ENCODE results near the gene ZBED1. TPM values are rescaled to one million over a fixed set of nuclear protein-coding genes. Genes with fewer than 3 reads are reported as not detected.

Gene ZBED1
- total RNA-seq, 1 experiment from 2014 or later = 45.1 TPM

DNA sequence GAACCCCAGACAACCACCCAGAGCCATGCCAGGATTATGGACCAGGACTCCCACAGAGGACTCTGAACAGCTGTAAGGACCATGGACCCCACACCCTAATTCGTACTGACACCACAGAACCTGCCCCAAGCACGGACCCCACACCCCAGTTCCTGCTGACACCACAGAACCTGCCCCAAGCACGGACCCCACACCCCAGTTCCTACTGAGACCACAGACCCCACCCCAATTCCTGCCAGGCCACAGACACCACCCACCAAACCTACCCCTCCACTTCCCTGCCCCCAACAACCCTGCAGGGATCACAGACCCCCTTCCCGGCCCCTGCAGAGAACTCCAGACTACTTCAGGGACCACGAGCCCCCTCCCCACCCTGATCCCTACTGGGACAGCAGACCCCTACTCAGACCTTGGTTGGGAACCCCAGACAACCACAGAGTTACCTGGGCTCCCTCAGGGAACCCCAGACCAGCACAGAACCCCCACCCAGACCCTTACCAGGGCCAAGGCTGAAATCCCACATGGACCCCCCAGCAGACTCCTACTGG is 1.4 kb upstream of the ZBED1 start:
- H3K27ac Mint-ChIP-seq = peak overlapping the region; percentile 53; the same call in 1 of the 2 replicates

GRCh38 chrX:2501559-2502102 is 855 bp upstream of the ZBED1 start:
- no peak for ATAC-seq
- Mint-ChIP-seq H3K27me3 (ENCODE audit: low read depth) (no peaks in the 10 kb centered on the region), H3K4me3 (peak overlapping the region; percentile 45), H3K27ac (no peak overlapping the region; the same call in 1 of the 2 replicates), H3K36me3 (no peaks in the 10 kb centered on the region; the same call in 1 of the 2 replicates), H3K9me3 (no peaks in the 10 kb centered on the region), H3K4me1 (peaks cover 23% of the 10 kb centered on the region)
- ChIA-PET CTCF (no interaction called here), POLR2A (no interaction called here)
- no peak for DNase-seq (ENCODE audit: low spot score)
- TF ChIP-seq, protein P1, sequence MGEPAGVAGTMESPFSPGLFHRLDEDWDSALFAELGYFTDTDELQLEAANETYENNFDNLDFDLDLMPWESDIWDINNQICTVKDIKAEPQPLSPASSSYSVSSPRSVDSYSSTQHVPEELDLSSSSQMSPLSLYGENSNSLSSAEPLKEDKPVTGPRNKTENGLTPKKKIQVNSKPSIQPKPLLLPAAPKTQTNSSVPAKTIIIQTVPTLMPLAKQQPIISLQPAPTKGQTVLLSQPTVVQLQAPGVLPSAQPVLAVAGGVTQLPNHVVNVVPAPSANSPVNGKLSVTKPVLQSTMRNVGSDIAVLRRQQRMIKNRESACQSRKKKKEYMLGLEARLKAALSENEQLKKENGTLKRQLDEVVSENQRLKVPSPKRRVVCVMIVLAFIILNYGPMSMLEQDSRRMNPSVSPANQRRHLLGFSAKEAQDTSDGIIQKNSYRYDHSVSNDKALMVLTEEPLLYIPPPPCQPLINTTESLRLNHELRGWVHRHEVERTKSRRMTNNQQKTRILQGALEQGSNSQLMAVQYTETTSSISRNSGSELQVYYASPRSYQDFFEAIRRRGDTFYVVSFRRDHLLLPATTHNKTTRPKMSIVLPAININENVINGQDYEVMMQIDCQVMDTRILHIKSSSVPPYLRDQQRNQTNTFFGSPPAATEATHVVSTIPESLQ (CRISPR knock-in tag; IDR thresholded peaks at IDR 0.05) = no peak
- TF ChIP-seq TEAD1 (CRISPR knock-in tag; IDR thresholded peaks at IDR 0.05) = no peak
- TF ChIP-seq ARID4B (CRISPR knock-in tag; IDR thresholded peaks at IDR 0.05; ENCODE audit: borderline replicate concordance) = no peak
- no peak for TF ChIP-seq NR2C2 (CRISPR knock-in tag; IDR thresholded peaks at IDR 0.05)
- no peak for TF ChIP-seq STAT6 (CRISPR knock-in tag; conservative IDR thresholded peaks at IDR 0.05; ENCODE audit: low read depth)
- no peak for TF ChIP-seq ZNF281 (CRISPR knock-in tag; IDR thresholded peaks at IDR 0.05)

More for the DNA sequence above, 1.4 kb upstream of the ZBED1 start:
- Mint-ChIP-seq H3K4me1 (peaks cover 23% of the 10 kb centered on the region), H3K4me3 (peak overlapping the region; percentile 45), H3K9me3 (no peaks in the 10 kb centered on the region), H3K27me3 (ENCODE audit: low read depth) (no peaks in the 10 kb centered on the region), H3K36me3 (no peaks in the 10 kb centered on the region; the same call in 1 of the 2 replicates)
- ChIA-PET CTCF (no interaction called here), POLR2A (no interaction called here)
- TF ChIP-seq SMAD4 (CRISPR knock-in tag; IDR thresholded peaks at IDR 0.05) (no peak), MYBL2 (CRISPR knock-in tag; IDR thresholded peaks at IDR 0.05) (no peak), NR1H2 (CRISPR knock-in tag; IDR thresholded peaks at IDR 0.05) (no peak), KAT7 (CRISPR knock-in tag; IDR thresholded peaks at IDR 0.05; ENCODE audit: borderline replicate concordance) (no peak), OVOL2 (CRISPR knock-in tag; IDR thresholded peaks at IDR 0.05; ENCODE audit: borderline replicate concordance) (no peak), NFE2L1 (CRISPR knock-in tag; IDR thresholded peaks at IDR 0.05) (no peak), USF2 (CRISPR knock-in tag; IDR thresholded peaks at IDR 0.05) (no peak), ZNF317 (CRISPR knock-in tag; IDR thresholded peaks at IDR 0.05; ENCODE audit: borderline replicate concordance, low read depth) (no peak), IRF2 (CRISPR knock-in tag; IDR thresholded peaks at IDR 0.05; ENCODE audit: borderline replicate concordance, low read depth) (no peak), SP1 (CRISPR knock-in tag; conservative IDR thresholded peaks at IDR 0.05) (no peak), ZNF396 (CRISPR knock-in tag; IDR thresholded peaks at IDR 0.05; ENCODE audit: borderline replicate concordance) (no peak), GTF2I (CRISPR knock-in tag; conservative IDR thresholded peaks at IDR 0.05) (no peak), FOXJ3 (CRISPR knock-in tag; IDR thresholded peaks at IDR 0.05; ENCODE audit: borderline replicate concordance) (no peak), MLX (CRISPR knock-in tag; IDR thresholded peaks at IDR 0.05) (no peak)
- TF ChIP-seq, protein P1 (CRISPR knock-in tag; IDR thresholded peaks at IDR 0.05) = no peak
- TF ChIP-seq, protein P2, sequence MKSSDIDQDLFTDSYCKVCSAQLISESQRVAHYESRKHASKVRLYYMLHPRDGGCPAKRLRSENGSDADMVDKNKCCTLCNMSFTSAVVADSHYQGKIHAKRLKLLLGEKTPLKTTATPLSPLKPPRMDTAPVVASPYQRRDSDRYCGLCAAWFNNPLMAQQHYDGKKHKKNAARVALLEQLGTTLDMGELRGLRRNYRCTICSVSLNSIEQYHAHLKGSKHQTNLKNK (CRISPR knock-in tag; IDR thresholded peaks at IDR 0.05) = no peak
- DNase-seq (ENCODE audit: low spot score) (no peak), ATAC-seq (no peak)
